ENCODE results near the gene MOB1A. TPM values are rescaled to one million over a fixed set of nuclear protein-coding genes. Genes with fewer than 3 reads are reported as not detected.

The MOB1A gene
- total and polyA plus RNA-seq, 10 of the 15 experiments (the other 5 are each of a cell fraction or from before 2014, with no cell fraction given) = 41.2 to 232 (median 172) TPM

- no peak overlapping the region for H3K27ac ChIP-seq (ENCODE audit: control insufficient read depth, insufficient read depth)
- H3K9ac ChIP-seq (ENCODE audit: control insufficient read depth, insufficient read depth, low read length) = no peak overlapping the region
- no peaks in the 10 kb centered on the region for H4K20me1 ChIP-seq (ENCODE audit: control insufficient read depth, insufficient read depth)
- FAIRE-seq (no peak), DNase-seq (ENCODE audit: low read depth, low spot score) (no peak), ATAC-seq (no peak)
- ChIA-PET POLR2A (interaction anchor here (0.6 to 2.1 kb wide), 4 partner anchors 29 to 325 kb away, joined by 3 to 6 read pairs (median 4); partner anchors contain the start of gene MOB1A), SMC1A (ENCODE audit: uncharacterized antibody, unreplicated experiment) (interaction anchor here (0.7 to 5.8 kb wide), 16 partner anchors 15 to 326 kb away, joined by 3 to 50 read pairs (median 6); partner anchors contain the start of genes MOB1A and STAMBP), CTCF (interaction anchor here (1.1 to 11.3 kb wide), 13 partner anchors 9 to 325 kb away, joined by 3 to 191 read pairs (median 11); partner anchors contain the start of genes MTHFD2 and STAMBP), RAD21 (ENCODE audit: unreplicated experiment) (interaction anchor here (0.6 to 6.6 kb wide), 12 partner anchors 17 to 327 kb away, joined by 3 to 51 read pairs (median 11); partner anchors contain the start of genes MOB1A, MTHFD2 and STAMBP)
- no peaks in the 10 kb centered on the region for H3K27me3 ChIP-seq (replicated peaks in 1 of 2; ENCODE audit: control insufficient read depth in 2 of 2, insufficient read depth in 2 of 2, low read length in 1 of 2)
- H3K79me2 ChIP-seq (ENCODE audit: control insufficient read depth, insufficient read depth, low read length) = peaks cover 14% of the 10 kb centered on the region
- in situ Hi-C loops (cut with MboI) = no loop called here
- H3K4me2 ChIP-seq (ENCODE audit: control insufficient read depth, insufficient read depth) = no peak overlapping the region
- WGBS (ENCODE audit: insufficient coverage, insufficient replicate concordance, low lambda C conversion rate, missing lambda C conversion rate) = 86% methylated on average over 7 of the region's 7 CpGs
- peaks cover 3 to 14% of the 10 kb centered on the region in 2 experiments; a peak in 3 of 4 replicates for H3K36me3 ChIP-seq (ENCODE audit: control insufficient read depth in 2 of 2, insufficient read depth in 2 of 2, low read length in 1 of 2)
- H3K4me3 ChIP-seq = no peak overlapping the region
- TF ChIP-seq, protein P1, sequence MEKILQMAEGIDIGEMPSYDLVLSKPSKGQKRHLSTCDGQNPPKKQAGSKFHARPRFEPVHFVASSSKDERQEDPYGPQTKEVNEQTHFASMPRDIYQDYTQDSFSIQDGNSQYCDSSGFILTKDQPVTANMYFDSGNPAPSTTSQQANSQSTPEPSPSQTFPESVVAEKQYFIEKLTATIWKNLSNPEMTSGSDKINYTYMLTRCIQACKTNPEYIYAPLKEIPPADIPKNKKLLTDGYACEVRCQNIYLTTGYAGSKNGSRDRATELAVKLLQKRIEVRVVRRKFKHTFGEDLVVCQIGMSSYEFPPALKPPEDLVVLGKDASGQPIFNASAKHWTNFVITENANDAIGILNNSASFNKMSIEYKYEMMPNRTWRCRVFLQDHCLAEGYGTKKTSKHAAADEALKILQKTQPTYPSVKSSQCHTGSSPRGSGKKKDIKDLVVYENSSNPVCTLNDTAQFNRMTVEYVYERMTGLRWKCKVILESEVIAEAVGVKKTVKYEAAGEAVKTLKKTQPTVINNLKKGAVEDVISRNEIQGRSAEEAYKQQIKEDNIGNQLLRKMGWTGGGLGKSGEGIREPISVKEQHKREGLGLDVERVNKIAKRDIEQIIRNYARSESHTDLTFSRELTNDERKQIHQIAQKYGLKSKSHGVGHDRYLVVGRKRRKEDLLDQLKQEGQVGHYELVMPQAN (conservative IDR thresholded peaks at IDR 0.05) = no peak
- TF ChIP-seq ZNF207 (IDR thresholded peaks at IDR 0.05; ENCODE audit: borderline replicate concordance) = no peak
- no peak for TF ChIP-seq NR2F1 (conservative IDR thresholded peaks at IDR 0.05)
- no peak for TF ChIP-seq ZNF217 (IDR thresholded peaks at IDR 0.05)
- H3K9me3 ChIP-seq (replicated peaks; ENCODE audit: control insufficient read depth, insufficient read depth, low read length) = no peaks in the 10 kb centered on the region
- peaks cover 7% of the 10 kb centered on the region for H3K4me1 ChIP-seq (ENCODE audit: control insufficient read depth, insufficient read depth, low read length)
- intact Hi-C loops (cut with micrococcal nuclease; ENCODE audit: unreplicated experiment) = loop anchor here (5.0 to 10.0 kb wide), 4 partner anchors 185 to 465 kb away; no protein-coding TSS in a partner anchor
- BruUV-seq (replicated peaks) = no TSS peak
- no peak overlapping the region for H2AFZ ChIP-seq (ENCODE audit: control insufficient read depth, low read depth, low read length)
These were observed 28.9 kb downstream of the MOB1A start for GRCh38 chr2:74149570-74150319.

All from GM12878 (cell line).